ELF-1 (cell line): ENCODE results near the gene CASKIN1.

Experiments used
- DNase-seq: peaks from one replicate; pipeline ENCODE4 v3.0.0-alpha.2; 2016; ENCODE audit warnings: low read depth, low spot score

CASKIN1 gene

DNA sequence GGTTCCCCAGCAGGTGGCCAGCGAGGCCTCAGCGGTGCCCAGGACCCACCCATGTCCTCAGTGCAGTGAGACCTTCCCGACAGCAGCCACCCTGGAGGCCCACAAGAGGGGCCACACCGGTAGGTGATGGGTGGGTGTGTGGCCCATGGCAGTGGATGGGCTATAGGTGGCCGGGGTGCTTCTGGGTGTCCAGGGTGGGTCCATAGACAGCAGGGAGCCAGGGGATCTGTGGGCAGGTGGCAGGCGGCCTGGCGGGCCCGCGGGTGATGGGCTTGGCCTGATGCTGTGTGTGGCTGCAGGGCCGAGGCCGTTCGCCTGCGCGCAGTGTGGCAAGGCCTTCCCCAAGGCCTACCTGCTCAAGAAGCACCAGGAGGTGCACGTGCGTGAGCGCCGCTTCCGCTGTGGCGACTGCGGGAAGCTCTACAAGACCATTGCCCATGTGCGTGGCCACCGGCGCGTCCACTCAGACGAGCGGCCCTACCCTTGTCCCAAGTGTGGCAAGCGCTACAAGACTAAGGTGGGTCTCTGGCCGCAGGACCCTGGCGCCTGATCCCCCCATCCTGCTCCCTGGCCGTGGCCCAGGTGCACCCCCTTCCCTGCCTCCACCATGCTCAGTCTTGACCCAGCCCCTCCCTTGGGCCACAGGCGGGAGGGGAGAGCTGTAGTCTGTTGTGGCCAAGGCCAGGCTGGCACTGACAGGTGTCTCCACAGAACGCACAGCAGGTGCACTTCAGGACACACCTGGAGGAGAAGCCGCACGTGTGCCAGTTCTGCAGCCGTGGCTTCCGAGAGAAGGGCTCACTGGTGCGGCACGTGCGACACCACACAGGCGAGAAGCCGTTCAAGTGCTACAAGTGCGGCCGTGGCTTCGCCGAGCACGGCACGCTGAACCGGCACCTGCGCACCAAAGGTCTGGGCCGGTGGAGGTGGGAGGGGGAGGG lies 37.7 kb upstream of the CASKIN1 start:
- no peak for DNase-seq

DNA sequence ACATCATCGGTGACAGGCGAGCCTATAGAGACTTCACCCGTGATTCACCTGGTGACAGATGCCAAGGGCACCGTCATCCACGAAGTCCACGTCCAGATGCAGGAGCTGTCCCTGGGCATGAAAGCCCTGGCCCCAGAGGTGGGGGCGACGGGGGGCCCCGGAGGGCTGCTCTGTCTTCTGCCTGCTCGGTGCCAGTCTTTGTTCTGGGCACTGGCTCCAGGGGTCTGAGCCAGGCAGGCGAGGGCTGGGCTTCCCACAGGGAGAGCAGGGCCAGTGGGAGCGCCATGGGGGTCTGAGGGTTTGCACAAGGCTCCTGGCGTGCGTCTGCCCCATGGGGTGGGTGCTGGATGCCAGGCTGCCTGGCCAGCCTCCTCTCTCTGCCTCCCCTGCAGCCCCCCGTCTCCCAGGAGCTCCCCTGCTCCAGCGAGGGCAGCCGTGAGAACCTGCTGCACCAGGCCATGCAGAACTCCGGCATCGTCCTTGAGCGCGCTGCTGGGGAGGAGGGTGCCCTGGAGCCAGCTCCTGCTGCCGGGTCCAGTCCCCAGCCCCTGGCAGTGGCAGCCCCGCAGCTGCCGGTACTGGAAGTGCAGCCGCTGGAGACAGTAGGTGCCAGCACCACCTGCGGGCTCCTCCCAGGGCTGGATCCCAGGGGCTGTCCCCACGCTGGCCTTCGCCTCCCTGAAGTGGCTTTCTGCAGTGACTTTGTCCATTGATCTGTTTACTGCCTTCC lies 36.8 kb upstream of the CASKIN1 start:
- DNase-seq, result no peak

DNA sequence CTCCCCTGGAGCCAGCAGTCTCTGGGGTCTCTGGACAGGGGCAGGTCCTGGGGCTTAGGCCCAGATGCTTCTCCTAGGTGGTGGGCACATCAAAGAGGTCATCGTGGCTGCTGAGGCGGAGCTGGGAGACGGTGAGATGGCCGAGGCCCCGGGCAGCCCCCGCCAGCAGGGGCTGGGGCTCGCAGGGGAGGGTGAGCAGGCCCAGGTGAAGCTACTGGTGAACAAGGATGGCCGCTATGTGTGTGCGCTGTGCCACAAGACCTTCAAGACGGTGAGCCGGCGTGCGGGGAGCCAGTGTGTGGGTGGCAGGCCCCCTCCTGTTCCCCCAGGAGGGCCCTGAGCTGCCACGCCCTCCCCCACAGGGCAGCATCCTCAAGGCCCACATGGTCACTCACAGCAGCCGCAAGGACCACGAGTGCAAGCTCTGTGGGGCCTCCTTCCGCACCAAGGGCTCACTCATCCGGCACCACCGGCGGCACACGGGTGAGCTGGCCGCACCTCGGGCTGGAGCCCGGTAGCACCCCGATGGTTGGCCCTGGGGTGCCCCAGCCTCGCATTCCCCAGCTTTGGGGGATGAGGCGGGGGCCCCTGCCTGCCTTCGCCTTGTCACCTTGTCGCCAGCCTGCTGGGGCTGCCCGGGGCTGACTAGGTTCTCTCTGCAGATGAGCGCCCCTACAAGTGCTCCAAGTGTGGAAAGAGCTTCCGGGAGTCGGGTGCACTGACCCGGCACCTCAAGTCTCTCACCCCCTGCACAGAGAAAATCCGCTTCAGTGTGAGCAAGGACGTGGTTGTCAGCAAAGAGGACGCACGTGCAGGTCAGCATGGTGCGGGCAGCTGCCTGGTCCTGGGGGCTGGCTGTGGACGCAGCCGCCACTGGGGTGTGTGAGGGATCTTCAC lies 35.9 kb upstream of the CASKIN1 start:
- DNase-seq, result no peak

DNA sequence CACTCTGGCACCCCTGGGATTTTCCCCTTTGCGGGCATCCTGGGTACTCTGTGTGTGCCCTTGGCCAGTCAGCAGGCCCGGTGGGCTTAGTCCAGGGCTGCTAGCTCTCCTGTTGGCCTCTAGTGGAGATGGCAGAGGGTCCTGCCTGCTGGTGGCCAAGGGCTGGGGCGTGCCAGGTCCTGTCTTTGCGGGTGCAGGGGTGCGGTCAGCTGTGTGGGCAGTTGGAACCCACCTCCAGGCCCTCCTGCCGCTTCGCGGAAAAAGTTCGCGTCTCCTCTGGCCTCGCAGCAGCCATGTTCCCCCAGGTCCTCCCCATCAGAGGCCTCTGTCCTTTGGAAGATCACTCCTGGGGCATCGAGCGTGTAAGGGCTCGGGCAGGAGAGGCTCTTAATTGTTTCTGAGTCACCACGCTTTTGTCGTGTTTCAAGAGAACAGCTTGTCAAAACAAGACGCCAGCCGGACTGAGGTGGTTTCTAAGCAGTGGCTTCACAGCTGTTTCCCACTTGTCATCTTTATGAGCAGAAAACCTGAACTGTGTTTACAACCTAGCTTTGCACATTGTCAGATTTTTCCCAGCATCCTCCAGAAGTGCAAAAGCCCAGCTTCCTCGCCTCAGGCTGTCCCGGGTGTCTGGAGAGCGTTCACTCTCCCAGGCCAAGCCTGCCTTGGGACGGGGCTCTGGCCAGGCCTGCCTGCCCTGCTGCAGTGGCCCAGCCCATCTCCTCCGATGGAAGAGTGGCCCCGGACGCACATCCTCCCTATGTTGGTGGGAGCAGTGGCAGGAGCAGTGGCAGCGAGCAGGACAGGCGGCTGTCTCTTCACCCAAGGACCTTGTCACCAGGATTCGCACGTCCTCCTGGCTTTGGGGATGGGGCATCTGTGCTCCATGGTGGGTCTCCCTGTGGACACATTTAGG lies 34.9 kb upstream of the CASKIN1 start:
- DNase-seq, result no peak

DNA sequence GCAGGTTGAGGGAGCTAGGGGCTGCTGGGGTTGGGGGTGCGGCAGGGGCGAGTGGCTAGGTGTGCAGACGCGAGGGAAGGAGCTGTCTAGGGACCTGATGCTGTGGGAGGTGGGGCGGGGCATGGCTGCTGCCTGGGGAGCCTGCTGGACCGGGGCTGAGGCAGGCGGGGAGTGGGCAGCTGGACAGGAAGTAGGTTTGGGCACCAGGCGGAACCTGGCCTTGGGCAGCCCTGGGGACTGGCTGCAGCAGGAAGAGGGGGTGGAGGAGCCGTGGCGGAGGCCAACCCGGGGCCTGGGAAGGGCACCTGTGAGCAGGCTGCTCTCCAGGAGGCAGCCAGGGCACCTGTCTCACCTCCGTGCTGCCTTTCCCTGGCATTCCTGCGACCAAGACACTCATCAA lies 34.0 kb upstream of the CASKIN1 start:
- no peak for DNase-seq

DNA sequence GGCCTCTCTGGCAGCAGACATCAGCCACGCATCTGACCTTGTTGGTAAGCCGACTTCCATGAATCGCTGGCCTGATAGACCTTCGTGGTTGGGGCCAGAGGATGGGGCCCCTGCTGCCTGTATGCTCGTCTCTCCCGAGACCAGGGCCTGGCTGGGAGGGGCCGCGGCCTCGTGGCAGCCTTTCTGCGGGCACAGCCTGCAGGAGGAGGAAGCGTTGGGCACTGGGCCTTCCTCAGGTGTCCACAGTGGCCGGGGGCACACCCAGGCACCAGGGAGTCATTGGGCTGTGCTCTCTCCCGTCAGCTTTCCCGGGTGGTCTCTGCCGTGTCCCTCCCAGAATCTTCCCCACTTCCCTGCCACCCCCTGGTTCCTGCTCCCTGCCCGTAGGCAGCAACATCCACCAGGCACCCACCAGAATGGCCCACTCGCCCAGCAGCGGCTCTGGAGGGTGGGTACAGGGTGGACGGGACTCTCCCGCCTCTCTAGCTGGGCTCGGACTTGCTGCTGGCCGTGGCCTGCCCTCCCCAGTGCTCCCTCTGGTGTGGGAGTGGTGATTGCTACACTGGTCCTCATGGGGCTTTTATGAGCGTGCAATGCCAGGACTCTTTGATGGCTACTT lies 33.3 kb upstream of the CASKIN1 start:
- no peak for DNase-seq

DNA sequence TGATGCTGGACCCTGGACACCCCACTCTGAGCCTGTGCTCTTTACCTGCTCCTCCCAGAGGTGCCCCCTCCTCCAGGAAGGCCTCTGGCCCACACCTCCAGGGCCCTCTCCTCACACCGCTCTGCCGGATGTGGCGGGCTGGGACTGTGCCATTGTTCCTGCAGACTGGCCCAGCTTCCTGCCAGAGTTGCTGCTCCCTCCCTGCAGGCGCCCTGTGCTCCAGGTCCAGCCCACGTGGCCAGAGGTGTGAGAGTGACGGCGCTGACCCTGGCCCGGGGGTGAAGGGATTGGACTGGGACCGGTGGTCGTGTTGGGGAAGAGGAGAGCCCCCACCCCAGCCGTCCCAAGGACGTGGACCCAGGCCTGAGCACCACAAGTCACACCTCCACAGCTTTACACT lies 32.7 kb upstream of the CASKIN1 start:
- DNase-seq, result no peak

DNA sequence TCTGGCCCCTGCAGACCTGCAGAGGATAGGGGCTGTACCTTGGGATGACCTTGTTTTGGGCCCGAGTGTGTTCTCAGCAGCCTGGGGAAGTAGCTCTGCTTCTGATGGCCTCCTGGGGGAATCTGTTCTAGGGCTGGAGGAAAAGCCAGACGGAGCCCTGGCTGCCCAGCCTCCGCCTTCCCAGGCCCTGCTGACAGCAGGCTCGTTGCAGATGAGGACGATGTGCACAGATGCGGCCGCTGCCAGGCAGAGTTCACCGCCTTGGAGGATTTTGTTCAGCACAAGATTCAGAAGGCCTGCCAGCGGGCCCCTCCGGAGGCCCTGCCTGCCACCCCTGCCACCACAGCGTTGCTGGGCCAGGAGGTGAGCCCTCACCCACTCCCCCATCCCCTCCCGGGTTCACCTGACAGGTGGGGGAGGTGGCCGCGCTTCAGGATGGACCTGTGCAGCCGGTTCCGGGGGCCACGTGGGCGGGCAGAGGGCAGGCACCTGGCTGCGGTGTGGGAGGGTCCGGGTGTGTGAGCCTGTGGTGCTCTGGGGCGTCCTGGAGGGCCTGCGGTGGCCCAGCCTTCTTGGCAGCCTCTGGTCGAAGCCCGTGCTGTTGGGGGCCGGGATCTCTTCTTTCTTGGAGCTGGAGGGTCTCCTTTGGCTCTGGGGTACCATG lies 31.9 kb upstream of the CASKIN1 start:
- no peak for DNase-seq

DNA sequence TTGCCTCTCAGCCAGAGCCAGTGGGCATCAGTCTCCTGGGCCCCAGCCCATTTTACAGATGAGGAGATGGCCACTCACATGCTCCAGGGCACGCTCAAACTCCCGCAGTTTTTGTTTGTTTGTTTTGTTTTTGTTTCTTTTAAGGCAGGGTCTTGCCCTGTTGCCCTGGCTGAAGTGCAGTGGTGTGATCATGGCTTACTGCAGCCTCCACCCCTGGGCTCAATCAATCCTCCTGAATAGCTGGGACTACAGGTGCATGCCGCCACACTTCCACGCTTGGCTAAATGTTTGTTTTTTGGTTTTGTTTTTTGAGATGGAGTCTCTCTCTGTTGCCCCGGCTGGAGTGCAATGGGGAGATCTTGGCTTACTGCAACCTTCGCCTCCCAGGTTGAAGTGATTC lies 30.5 kb upstream of the CASKIN1 start:
- no peak for DNase-seq

DNA sequence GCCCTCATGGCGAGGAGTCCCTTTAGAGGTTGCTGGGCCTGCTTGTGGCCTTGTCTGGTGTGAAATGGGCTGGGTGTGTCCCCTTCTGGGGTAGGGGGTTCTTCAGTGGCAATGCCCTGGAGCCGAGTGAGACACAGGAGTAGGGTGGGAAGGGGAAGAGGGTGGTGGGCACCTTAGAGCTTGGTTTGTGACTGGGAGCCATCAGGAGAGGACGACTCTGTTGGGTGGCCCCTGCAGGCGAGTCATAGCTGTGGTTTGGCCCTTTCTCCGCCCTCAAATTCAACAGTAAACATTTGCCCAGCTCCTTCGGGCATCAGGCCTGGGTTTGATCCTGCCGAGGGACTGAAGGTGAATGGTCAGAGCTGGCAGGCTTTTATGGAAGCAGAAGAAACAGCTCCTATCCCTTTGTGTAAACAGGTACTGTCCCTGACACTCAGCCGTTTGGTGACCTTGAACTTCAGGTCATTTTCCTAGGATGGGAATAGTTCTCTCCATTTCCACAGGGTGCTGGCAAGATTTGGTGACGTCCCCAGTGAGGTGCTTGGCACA lies 29.9 kb upstream of the CASKIN1 start:
- DNase-seq, result no peak

DNA sequence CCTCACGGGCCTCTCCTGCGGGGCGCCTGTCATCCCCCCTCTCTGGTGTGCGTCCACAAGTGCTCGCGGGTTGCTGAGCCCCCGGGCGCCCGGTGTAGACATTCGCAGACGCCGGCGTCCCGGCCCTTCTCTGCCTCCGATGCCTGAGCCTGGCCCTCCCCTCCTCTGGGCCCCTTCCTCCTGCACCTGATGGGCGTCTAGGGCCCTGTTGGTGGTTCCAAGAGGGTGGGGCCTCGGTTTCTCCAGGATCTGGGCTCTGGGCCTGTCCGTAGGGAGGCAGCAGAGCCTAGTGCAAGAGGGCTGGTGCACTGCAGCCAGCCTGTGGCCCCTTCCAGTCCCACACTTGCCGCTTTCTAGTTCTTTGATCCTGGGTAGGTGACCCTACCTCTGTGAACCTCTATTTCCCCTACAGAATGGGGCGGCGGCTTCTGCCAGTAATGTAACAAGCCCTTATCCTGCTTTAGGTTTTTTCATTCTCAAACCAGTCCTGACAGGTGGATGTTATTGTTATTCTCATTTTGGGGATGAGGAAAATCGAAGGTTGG lies 27.6 kb upstream of the CASKIN1 start:
- peak; percentile 74 for DNase-seq

DNA sequence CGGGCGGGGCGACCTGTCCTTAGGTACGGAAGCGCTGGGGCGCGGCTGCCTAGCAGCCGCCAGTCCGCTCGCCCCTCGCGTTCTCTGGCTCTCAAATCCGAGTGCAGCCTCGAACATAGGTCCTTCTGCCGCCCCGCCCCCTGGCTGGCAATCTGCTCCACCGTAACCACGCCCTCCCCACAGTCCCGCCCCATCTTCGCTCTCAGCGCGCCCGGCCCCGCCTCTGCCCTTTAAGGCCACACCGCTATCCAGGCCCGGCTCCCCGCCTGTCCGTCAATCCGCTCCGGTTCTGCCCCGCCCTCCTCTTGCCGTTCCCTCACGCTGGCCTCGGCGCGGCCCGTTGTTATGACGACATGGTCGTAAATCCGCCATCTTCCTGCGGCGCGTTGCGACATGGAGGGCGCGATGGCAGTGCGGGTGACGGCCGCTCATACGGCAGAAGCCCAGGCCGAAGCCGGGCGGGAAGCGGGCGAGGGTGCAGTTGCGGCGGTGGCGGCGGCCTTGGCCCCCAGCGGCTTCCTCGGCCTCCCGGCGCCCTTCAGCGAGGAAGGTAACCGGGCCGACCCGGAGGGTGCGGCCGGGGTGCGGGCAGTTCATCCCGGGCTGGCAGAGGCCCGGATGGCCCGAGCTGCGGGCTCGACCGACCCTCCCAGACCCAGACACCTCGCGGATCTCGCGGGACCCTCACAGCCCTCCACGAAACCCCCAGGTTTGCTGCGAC lies 27.0 kb upstream of the CASKIN1 start, which contains the start of gene E4F1:
TSS of gene E4F1 (plus strand) at position 371 of the 721 bp plus-strand sequence. CDS start at position 394, 23 bp downstream.
- peak; percentile 100 for DNase-seq

DNA sequence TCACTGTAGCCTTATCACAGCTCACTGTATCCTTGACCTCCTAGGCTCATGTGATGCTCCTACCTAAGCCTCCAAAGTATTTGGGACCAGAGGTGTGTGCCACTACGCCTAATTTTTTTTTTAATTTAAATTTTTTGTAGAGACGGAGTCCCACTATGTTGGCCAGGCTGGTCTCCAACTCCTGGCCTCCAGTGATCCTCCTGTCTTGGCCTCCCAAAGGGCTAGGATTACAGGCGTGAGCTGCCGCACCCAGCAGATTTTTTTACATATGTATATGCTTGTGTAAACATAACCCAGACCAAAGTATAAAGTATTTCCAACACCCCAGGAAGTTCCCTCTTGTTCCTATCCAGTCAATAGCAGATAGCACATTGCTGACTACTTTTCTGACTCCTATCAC lies 19.9 kb upstream of the CASKIN1 start:
- DNase-seq, result no peak

DNA sequence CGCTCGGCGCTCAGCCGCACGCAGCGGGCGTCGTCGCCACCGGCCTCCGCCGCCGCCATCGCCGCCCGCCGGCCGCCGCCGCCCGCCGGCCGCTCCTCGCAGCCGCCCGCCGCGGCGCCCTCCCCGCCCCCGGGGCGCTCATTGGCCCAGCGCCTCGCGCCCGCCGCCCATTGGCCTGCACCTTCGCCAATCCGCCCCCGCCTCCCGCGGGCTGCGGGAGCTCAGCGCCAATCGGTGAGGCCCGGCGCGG lies 18.2 kb upstream of the CASKIN1 start, which contains the start of gene PGP:
TSS of gene PGP (minus strand) at position 122 of the 250 bp plus-strand sequence. CDS start at position 59, 63 bp downstream.
- no peak for DNase-seq

DNA sequence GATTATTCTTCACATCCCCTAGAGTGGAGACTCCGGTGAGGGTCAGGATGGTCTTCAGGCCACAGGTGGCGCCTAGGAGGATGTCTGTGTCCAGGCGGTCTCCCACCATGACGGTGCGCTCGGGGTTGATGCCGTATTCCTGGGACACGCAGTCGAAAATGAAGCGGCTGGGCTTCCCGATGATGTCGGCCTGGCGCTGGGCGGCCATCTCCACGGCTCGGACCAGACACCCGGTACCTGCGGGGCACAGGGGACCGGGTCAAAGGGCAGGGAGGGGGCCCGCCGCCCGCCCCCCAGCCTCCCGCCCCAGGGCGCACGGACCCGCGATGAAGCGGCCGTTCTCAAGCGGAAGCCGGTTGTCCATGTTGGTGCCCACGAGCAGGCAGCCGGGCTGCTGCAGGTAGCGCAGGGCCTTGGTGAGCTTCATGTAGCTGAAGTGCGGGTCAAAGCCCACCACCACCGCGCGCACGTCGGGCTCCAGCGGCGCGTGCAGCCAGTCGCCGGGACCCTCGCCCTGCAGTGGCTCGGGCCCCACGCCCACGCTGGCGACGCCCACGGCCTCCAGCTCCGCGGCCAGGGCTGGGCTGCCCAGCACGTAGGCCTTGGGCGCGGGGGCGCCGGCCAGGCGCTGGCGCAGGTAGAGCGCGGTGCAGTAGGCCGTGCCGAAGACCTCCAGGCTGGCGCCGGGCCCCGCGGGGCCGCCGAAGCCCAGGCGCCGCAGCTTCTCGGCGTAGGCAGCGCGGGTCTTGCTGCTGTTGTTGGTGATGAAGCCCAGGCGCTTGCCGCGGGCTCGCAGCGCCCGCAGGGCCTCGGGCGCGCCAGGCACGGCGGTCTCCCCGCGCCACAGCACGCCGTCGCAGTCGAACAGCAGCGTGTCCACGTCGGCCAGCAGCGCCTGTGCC lies 17.7 kb upstream of the CASKIN1 start:
- DNase-seq, result no peak

DNA sequence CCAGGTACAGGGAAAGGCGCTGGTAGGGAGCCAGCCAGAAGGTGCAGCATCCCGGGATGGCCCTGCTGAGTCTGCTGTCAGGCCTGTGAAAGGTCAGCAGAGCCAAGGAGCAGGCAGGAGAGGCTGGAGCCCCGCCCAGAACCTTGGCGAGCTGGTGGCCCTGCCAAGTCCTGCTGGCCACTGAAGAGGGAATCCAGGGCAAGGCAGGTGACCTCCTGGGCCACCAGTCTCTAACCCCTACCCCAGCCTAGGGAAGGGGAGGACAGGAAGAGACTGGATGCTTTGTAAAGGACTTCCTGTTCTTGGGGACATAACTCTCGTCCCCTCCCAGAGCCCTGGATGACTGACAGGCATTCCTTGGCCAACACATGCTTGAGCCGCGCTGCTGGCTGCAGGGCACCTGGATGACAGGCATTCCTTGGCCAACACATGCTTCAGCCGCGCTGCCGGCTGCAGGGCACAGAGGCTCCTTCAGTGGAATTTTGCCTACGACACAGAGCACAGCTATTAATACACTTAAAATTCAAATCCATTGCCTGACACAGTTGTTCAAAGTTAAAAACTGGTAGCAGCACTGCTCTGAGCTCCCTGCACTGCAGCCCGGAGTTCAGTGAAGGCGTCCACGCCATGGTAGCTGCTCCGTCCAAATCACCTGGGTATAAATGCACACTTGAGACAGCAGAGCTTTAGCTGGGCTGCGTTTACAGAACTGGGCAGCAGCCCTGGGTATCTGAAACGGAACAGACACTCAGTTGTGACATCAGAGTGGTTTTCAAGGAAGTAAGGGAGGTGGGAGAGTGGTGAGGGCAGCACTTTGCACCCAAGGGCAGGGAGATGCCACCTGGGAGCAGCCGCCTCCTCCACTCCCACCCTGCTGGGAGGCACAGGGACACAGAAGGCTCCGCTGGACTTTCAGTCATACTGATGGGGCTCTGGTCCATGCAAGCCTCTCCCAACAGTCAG lies 16.2 kb upstream of the CASKIN1 start:
- DNase-seq, result peak; percentile 71
